Thyroid gland (tissue), 4 donors: Measurements from ENCODE around the gene EPHA3. TPM values are rescaled to one million over a fixed set of nuclear protein-coding genes. Genes with fewer than 3 reads are reported as not detected.

Source experiments
- DNase-seq, 2 donors: peaks; one replicate each; pipeline ENCODE4 v3.0.0-alpha.2; 2019
- H3K27ac ChIP-seq, 3 donors: fragments of 200-600 bp; sonication (generic); 1 replicate in 2 of 3; 2 replicates in 1 of 3; pipeline ENCODE4 v1.5.1; 2016 to 2019; ENCODE audit warnings: mild to moderate bottlenecking in 1 of 3, moderate library complexity in 1 of 3
- H3K27me3 ChIP-seq: fragments of 200-600 bp; sonication (generic); one replicate; pipeline ENCODE4 v1.5.1; 2019
- H3K36me3 ChIP-seq, 2 donors: fragments of 200-600 bp; sonication (generic); one replicate each; pipeline ENCODE4 v1.5.1; 2016 to 2019
- H3K4me1 ChIP-seq, 2 donors: fragments of 200-600 bp; sonication (generic); one replicate each; pipeline ENCODE4 v1.5.1; 2017 to 2019
- H3K4me3 ChIP-seq, 3 donors: fragments of 200-600 bp; sonication (generic); replicated peaks in 1 of 3; 1 replicate in 2 of 3; 2 replicates in 1 of 3; pipeline ENCODE4 v1.5.1; 2016; ENCODE audit warnings: mild to moderate bottlenecking in 1 of 3
- H3K9me3 ChIP-seq: fragments of 200-600 bp; sonication (generic); one replicate; pipeline ENCODE4 v1.5.1; 2017
- CTCF ChIP-seq, 6 experiments: fragments of 200-600 bp in 3 of 6; fragments of 450-650 bp in 3 of 6; sonication (generic) in 3 of 6; IDR thresholded peaks; one replicate each; pipeline ENCODE4 v1.5.1; 2016 to 2019; ENCODE audit warnings: antibody characterized with exemption in 6 of 6, mild to moderate bottlenecking in 2 of 6, inconsistent platforms in 1 of 6, moderate library complexity in 1 of 6
- POLR2A ChIP-seq, 2 donors: fragments of 450-650 bp; IDR thresholded peaks; one replicate each; pipeline ENCODE4 v1.6.1; 2017; ENCODE audit warnings: antibody characterized with exemption in 2 of 2, mild to moderate bottlenecking in 2 of 2, moderate library complexity in 1 of 2
- WGBS, 2 donors: methylation state at CpG; one replicate each; pipeline ENCODE4 v1.1.5; 2017; 5-methylcytosine and 5-hydroxymethylcytosine counted together
- intact Hi-C: fragments of 100-400 bp; cut with DNase I; formaldehyde crosslinking; loops from one replicate; pipeline ENCODE4 v1.15.1; 2023
- total RNA-seq, 4 donors: library from RNA; depleted of rRNA; stranded (reverse); fragments of >200 nt; gene quantifications; one replicate each; pipeline ENCODE4 v1.2.3, GENCODE V29; 2016

The EPHA3 gene
- total RNA-seq, 4 donors from 2014 or later, result 27.3 to 41.6 (median 35.4) TPM

GRCh38 chr3:89380016-89380415 lies 272.6 kb downstream of the EPHA3 start:
- H3K36me3 ChIP-seq, result no peaks in the 10 kb centered on the region
- intact Hi-C loops, result no loop called here
- no peak for DNase-seq
- no peaks in the 10 kb centered on the region for H3K9me3 ChIP-seq
- WGBS, 2 donors, result 93 to 94% methylated on average over 4 of the region's 4 CpGs
- H3K27ac ChIP-seq, result no peak overlapping the region
- H3K4me1 ChIP-seq, result no peaks in the 10 kb centered on the region
- H3K27me3 ChIP-seq, result no peaks in the 10 kb centered on the region
- TF ChIP-seq CTCF (IDR thresholded peaks at IDR 0.05), result no peak
- TF ChIP-seq POLR2A (IDR thresholded peaks at IDR 0.05), result no peak
- H3K4me3 ChIP-seq, result no peak overlapping the region

- no peak overlapping the region for H3K27ac ChIP-seq
- no peak for TF ChIP-seq CTCF (IDR thresholded peaks at IDR 0.05)
- no peak for TF ChIP-seq POLR2A (IDR thresholded peaks at IDR 0.05)
- DNase-seq, result no peak
- H3K9me3 ChIP-seq, result no peaks in the 10 kb centered on the region
- WGBS, 2 donors, result 68 to 81% methylated on average over 3 of the region's 3 CpGs
- intact Hi-C loops, result no loop called here
- H3K27me3 ChIP-seq, result no peaks in the 10 kb centered on the region
- no peaks in the 10 kb centered on the region for H3K4me1 ChIP-seq
- no peaks in the 10 kb centered on the region for H3K36me3 ChIP-seq
- no peak overlapping the region for H3K4me3 ChIP-seq
Observed at GRCh38 chr3:89392991-89393390, 285.6 kb downstream of the EPHA3 start.

GRCh38 chr3:89395456-89395855 lies 288.0 kb downstream of the EPHA3 start:
- Histone ChIP-seq H3K36me3 (no peaks in the 10 kb centered on the region), H3K27me3 (no peaks in the 10 kb centered on the region), H3K4me1 (no peaks in the 10 kb centered on the region), H3K27ac (no peak overlapping the region), H3K9me3 (no peaks in the 10 kb centered on the region), H3K4me3 (no peak overlapping the region)
- intact Hi-C loops, result no loop called here
- 86 to 91% methylated on average over 1 of the region's 1 CpG for WGBS, 2 donors
- TF ChIP-seq POLR2A (IDR thresholded peaks at IDR 0.05), result no peak
- TF ChIP-seq CTCF (IDR thresholded peaks at IDR 0.05), result no peak
- DNase-seq, result no peak

DNA sequence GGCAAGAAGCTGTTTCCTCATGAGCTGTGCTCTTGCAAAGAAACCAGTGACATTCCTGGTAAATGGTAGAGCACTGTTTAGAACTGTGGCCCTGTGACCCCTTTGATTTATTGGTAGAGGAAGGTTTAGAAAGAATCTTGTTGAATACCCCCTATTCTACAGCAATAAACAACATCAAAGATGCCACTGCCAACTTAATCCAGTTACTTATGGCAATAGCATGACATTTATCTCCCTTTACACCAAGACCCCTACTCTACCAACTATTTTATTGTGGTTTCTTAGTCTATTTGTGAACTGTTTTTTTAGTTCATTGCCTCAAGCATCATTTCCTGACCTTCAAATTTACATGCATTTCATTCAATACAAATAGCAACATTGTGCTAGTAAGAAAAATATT lies 288.6 kb downstream of the EPHA3 start:
- no peak for DNase-seq
- no peaks in the 10 kb centered on the region for H3K4me1 ChIP-seq
- H3K9me3 ChIP-seq, result no peaks in the 10 kb centered on the region
- no peaks in the 10 kb centered on the region for H3K36me3 ChIP-seq
- TF ChIP-seq POLR2A (IDR thresholded peaks at IDR 0.05) (no peak), CTCF (IDR thresholded peaks at IDR 0.05) (no peak)
- no peaks in the 10 kb centered on the region for H3K27me3 ChIP-seq
- no peak overlapping the region for H3K27ac ChIP-seq
- H3K4me3 ChIP-seq, result no peak overlapping the region
- intact Hi-C loops, result no loop called here

- intact Hi-C loops, result no loop called here
- 67 to 87% methylated on average over 1 of the region's 1 CpG for WGBS, 2 donors
- no peaks in the 10 kb centered on the region for H3K36me3 ChIP-seq
- H3K4me1 ChIP-seq, result no peaks in the 10 kb centered on the region
- DNase-seq, result no peak
- H3K27me3 ChIP-seq, result no peaks in the 10 kb centered on the region
- no peak overlapping the region for H3K4me3 ChIP-seq
- TF ChIP-seq POLR2A (IDR thresholded peaks at IDR 0.05) (no peak), CTCF (IDR thresholded peaks at IDR 0.05) (no peak)
- H3K9me3 ChIP-seq, result no peaks in the 10 kb centered on the region
- no peak overlapping the region for H3K27ac ChIP-seq
Observed at GRCh38 chr3:89402051-89402450, 294.6 kb downstream of the EPHA3 start.
